ENCODE data around the gene C18orf32.

DNA sequence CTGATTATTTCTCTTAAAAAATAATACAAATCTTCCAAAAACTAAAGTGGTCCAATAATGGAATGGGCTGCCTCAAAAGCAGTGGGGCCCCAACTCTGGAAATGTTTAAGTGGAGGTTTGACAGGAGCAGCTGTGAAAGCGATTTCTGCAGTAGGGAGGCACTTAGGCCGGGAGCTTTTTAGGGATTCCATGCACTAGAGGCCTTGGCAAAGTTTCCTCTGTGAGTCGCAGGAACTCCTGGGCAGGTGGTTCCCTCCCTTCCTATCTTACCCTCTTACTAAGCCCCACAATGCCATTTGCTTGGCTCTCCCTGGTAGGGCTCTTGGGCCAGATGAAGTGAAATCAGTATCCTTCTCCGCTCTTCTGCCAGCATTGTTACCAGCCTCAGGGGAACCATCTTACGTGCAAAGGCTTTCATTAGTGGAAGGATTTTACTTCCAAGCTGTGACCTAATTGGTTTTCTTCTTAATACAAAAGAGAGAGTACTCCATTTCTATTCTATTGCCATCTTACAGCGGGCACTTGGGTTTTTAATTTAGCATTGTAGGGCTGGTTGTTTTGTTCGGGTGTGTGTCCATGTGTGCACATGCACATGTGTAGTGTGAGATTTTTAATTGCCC, 34.3 kb upstream of the C18orf32 start:
- TF ChIP-seq EZH2 (IDR thresholded peaks at IDR 0.05; ENCODE audit: borderline replicate concordance, low read length): no peak
- no peak for TF ChIP-seq CTCF (conservative IDR thresholded peaks at IDR 0.05 in 1 of 2, IDR thresholded peaks at IDR 0.05 in 1 of 2; ENCODE audit: extremely low read depth in 1 of 2, insufficient read depth in 1 of 2, low read depth in 1 of 2, low read length in 2 of 2)
